AG04450 (cell line): ENCODE results near the gene HEXIM1. TPM values are rescaled to one million over a fixed set of nuclear protein-coding genes. Genes with fewer than 3 reads are reported as not detected.

Experiments
- CTCF ChIA-PET: fragments of 300-600, 350-600 bp; formaldehyde crosslinking; extraction: SDS; loops from one replicate; lab custom pipeline; 2022; ENCODE audit warnings: antibody characterized with exemption, inconsistent platforms; lab: Charles Lee
- POLR2A ChIA-PET: fragments of 350-600 bp; formaldehyde crosslinking; extraction: SDS; loops from one replicate; lab custom pipeline; 2021; ENCODE audit warnings: antibody characterized with exemption, inconsistent platforms; lab: Yijun Ruan, JAX
- DNase-seq: peaks from one replicate; pipeline ENCODE4 v3.0.0-alpha.2; 2011; ENCODE audit warnings: low read depth, low spot score
- H3K27ac ChIP-seq: one replicate; pipeline ENCODE4 v1.5.1; 2012; ENCODE audit warnings: low read depth, low read length, control low read depth
- H3K27me3 ChIP-seq: one replicate; pipeline ENCODE4 v1.6.0; 2012; ENCODE audit warnings: low read length; ENCODE audit not compliant: control insufficient read depth, insufficient read depth
- H3K4me3 ChIP-seq: 2 replicates; pipeline ENCODE4 v1.5.1; 2011; ENCODE audit warnings: mild to moderate bottlenecking, low read depth, low read length, control low read depth
- H3K9me3 ChIP-seq: 2 replicates; pipeline ENCODE4 v1.5.1; 2012; ENCODE audit warnings: low read length; ENCODE audit not compliant: control insufficient read depth, insufficient read depth
- CTCF ChIP-seq: IDR thresholded peaks from 2 replicates; pipeline ENCODE4 v1.5.1; 2011; ENCODE audit warnings: low read depth, low read length, control low read depth, inconsistent platforms
- polyA minus RNA-seq: library from RNA; depleted of rRNA, polyadenylated mRNA; stranded (reverse); fragments of >200 nt; gene quantifications from 2 replicates; pipeline ENCODE4 v1.2.3, GENCODE V29; 2011; rRNA and poly(A)+ RNA removed
- polyA plus RNA-seq: library from polyadenylated mRNA; depleted of rRNA; stranded (reverse); fragments of >200 nt; gene quantifications from 2 replicates; pipeline ENCODE4 v1.2.3, GENCODE V29; 2011; rRNA removed

HEXIM1 gene
- polyA plus RNA-seq, result 12.4 and 13.2 TPM in 2 replicates
- polyA minus RNA-seq, result 10.0 and 11.4 TPM in 2 replicates

- DNase-seq, result peak; percentile 99
- Histone ChIP-seq H3K9me3 (no peaks in the 10 kb centered on the region; the same call in 1 of the 2 replicates), H3K4me3 (peak within 1 kb of the TSS; percentile 96), H3K27me3 (no peaks in the 10 kb centered on the region), H3K27ac (peak within 1 kb of the TSS; percentile 98)
- ChIA-PET CTCF (interaction anchor here (0.6 to 7.3 kb wide), 19 partner anchors 12 to 256 kb away, joined by 3 to 181 read pairs (median 4); partner anchors contain the start of genes ACBD4, HEXIM2 and PLCD3), POLR2A (interaction anchor here (0.6 to 7.4 kb wide), 52 partner anchors 8 to 1624 kb away, joined by 3 to 399 read pairs (median 5); partner anchors contain the start of genes ACBD4, C1QL1, EFTUD2 and HEXIM2)
- TF ChIP-seq CTCF, result no peak
These were observed at the start of gene HEXIM1 for GRCh38 chr17:45148183-45149036. HEXIM1 (plus strand) TSS chr17:45148475; CDS start chr17:45149191, 716 bp downstream.

GRCh38 chr17:45098869-45099616 lies 49.2 kb upstream of the HEXIM1 start:
- Histone ChIP-seq H3K9me3 (no peaks in the 10 kb centered on the region), H3K27me3 (no peaks in the 10 kb centered on the region), H3K4me3 (no peak overlapping the region), H3K27ac (peak overlapping the region; percentile 39)
- ChIA-PET CTCF (interaction anchor here (0.6 to 5.8 kb wide), 28 partner anchors 9 to 197 kb away, joined by 3 to 38 read pairs (median 4); partner anchors contain the start of genes ACBD4, DCAKD and PLCD3), POLR2A (interaction anchor here (0.6 to 0.8 kb wide), 2 partner anchors 78 to 160 kb away, joined by 3 read pairs; no protein-coding TSS in a partner anchor)
- peak; percentile 83 for TF ChIP-seq CTCF
- peak; percentile 44 for DNase-seq

GRCh38 chr17:45101546-45101882 lies 46.8 kb upstream of the HEXIM1 start:
- Histone ChIP-seq H3K27me3 (no peaks in the 10 kb centered on the region), H3K9me3 (no peaks in the 10 kb centered on the region), H3K4me3 (no peak overlapping the region), H3K27ac (peak overlapping the region; percentile 34)
- no peak for TF ChIP-seq CTCF
- CTCF ChIA-PET, result no interaction called here
- DNase-seq, result no peak
- POLR2A ChIA-PET, result no interaction called here

- no peak for DNase-seq
- no peaks in the 10 kb centered on the region for H3K9me3 ChIP-seq
- ChIA-PET POLR2A (interaction anchor here (0.6 to 0.7 kb wide), 2 partner anchors 10 to 80 kb away, joined by 3 read pairs; no protein-coding TSS in a partner anchor), CTCF (interaction anchor here (4.4 kb wide), 1 partner anchor 33 kb away, joined by 19 read pairs; the partner anchor contains the start of gene ACBD4)
- no peak overlapping the region for H3K4me3 ChIP-seq
- H3K27me3 ChIP-seq, result no peaks in the 10 kb centered on the region
- no peak for TF ChIP-seq CTCF
- H3K27ac ChIP-seq, result peak overlapping the region; percentile 34
These were observed 46.1 kb upstream of the HEXIM1 start for GRCh38 chr17:45101883-45102811.
